Spleen (tissue), 7 donors: Measurements from ENCODE around the gene URB1.
A peak's percentile ranks its signal among the peaks of the same experiment; 100 is the strongest.

Experiments used
- CTCF ChIP-seq, 11 experiments: fragments of 200-600 bp in 7 of 11; fragments of 450-650 bp in 4 of 11; sonication (generic) in 4 of 11; IDR thresholded peaks in 8 of 11; conservative IDR thresholded peaks in 3 of 11; 1 replicate in 7 of 11; 2 replicates in 4 of 11; pipeline versions ENCODE4 v1.4.0 to v1.8.0; 2016 to 2021; ENCODE audit warnings: antibody characterized with exemption in 11 of 11, inconsistent platforms in 4 of 11, mild to moderate bottlenecking in 1 of 11
- POLR2A ChIP-seq, 3 donors: fragments of 450-650 bp; IDR thresholded peaks; one replicate each; pipeline ENCODE4 v1.5.1; 2017; ENCODE audit warnings: antibody characterized with exemption in 3 of 3, mild to moderate bottlenecking in 1 of 3
- POLR2AphosphoS5 ChIP-seq, 3 donors: sonication (generic); formaldehyde crosslinking; IDR thresholded peaks; one replicate each; pipeline ENCODE4 v1.5.1; 2017; ENCODE audit warnings: antibody characterized with exemption in 3 of 3
- donor health status: DM: no; HTN: no; CAD: no; lungs with moderate emphysema.
- donor health status: DM: no; HTN: no; CAD: no.
- donor health status: DM: no; HTN: no; CAD: no.

- TF ChIP-seq CTCF (IDR thresholded peaks at IDR 0.05 in 8 of 11, conservative IDR thresholded peaks at IDR 0.05 in 3 of 11): no peak
- peak in 1 of 3 donors; percentile 22 for TF ChIP-seq POLR2AphosphoS5 (IDR thresholded peaks at IDR 0.05)
- no peak for TF ChIP-seq POLR2A (IDR thresholded peaks at IDR 0.05)
Observed at GRCh38 chr21:32350211-32350980, 42.4 kb downstream of the URB1 start.
